ENCODE measurements around the gene ISLR2.
A peak's percentile ranks its signal among the peaks of the same experiment; 100 is the strongest.
"Not testable (repeated sequence)": the region's sequence is repeated elsewhere in the genome, so short reads cannot be mapped to it uniquely, and the experiment has no call there.

ISLR2 gene

GRCh38 chr15:74130155-74130848, at the start of gene ISLR2:
Gene ISLR2, plus strand, starts transcription at chr15:74130586. Its CDS starts 2,169 bp downstream, at chr15:74132755.
- no peak for DNase-seq

- DNase-seq, result not testable (repeated sequence)
Observed at GRCh38 chr15:74082450-74082849, 47.9 kb upstream of the ISLR2 start, which contains the start of gene GOLGA6A. Gene GOLGA6A, minus strand, starts transcription at chr15:74082550. Its CDS starts 41 bp downstream, at chr15:74082509.

- not testable (repeated sequence) for DNase-seq
Observed at GRCh38 chr15:74094567-74094966, 35.8 kb upstream of the ISLR2 start.

GRCh38 chr15:74095610-74096009, 34.8 kb upstream of the ISLR2 start:
- DNase-seq, result not testable (repeated sequence)

- DNase-seq, result not testable (repeated sequence)
Observed at GRCh38 chr15:74096753-74097474, 33.5 kb upstream of the ISLR2 start.

GRCh38 chr15:74099963-74100733, 30.2 kb upstream of the ISLR2 start:
- not testable (repeated sequence) for DNase-seq

- no peak for DNase-seq
Observed at GRCh38 chr15:74108111-74108510, 22.3 kb upstream of the ISLR2 start.

GRCh38 chr15:74108611-74109010, 21.8 kb upstream of the ISLR2 start:
- DNase-seq, result not testable (repeated sequence)

GRCh38 chr15:74109713-74110112, 20.7 kb upstream of the ISLR2 start:
- DNase-seq, result no peak

GRCh38 chr15:74120426-74120825, 10.0 kb upstream of the ISLR2 start:
- DNase-seq, result no peak

- no peak for DNase-seq
Observed at GRCh38 chr15:74121039-74121438, 9.3 kb upstream of the ISLR2 start.

GRCh38 chr15:74121858-74122257, 8.5 kb upstream of the ISLR2 start:
- no peak for DNase-seq

GRCh38 chr15:74122403-74123130, 7.8 kb upstream of the ISLR2 start:
- no peak for DNase-seq

GRCh38 chr15:74123131-74123429, 7.3 kb upstream of the ISLR2 start:
- DNase-seq, result no peak

- no peak for DNase-seq
Observed at GRCh38 chr15:74123658-74124057, 6.7 kb upstream of the ISLR2 start.

- no peak for DNase-seq
Observed at GRCh38 chr15:74124196-74124595, 6.2 kb upstream of the ISLR2 start.

GRCh38 chr15:74124759-74125158, 5.6 kb upstream of the ISLR2 start:
- no peak for DNase-seq

- peak; percentile 43 for DNase-seq
Observed at GRCh38 chr15:74127255-74127953, 3.0 kb upstream of the ISLR2 start.

GRCh38 chr15:74127954-74128784, 2.2 kb upstream of the ISLR2 start:
- no peak for DNase-seq

- no peak for DNase-seq
Observed at GRCh38 chr15:74128785-74129585, 1.4 kb upstream of the ISLR2 start.
